NCI-H510A (cell line): ENCODE data around the gene KIAA0825.

Experiments
- DNase-seq: peaks from one replicate; lab custom pipeline; 2025; lab: John Stamatoyannopoulos, UW

The KIAA0825 gene

GRCh38 chr5:94309141-94309540, 309.3 kb downstream of the KIAA0825 start:
- no peak for DNase-seq

- DNase-seq: no peak
Measured at GRCh38 chr5:94308442-94308841, 310.0 kb downstream of the KIAA0825 start.

GRCh38 chr5:94304146-94304545, 314.3 kb downstream of the KIAA0825 start:
- no peak for DNase-seq

- DNase-seq: no peak
Measured at GRCh38 chr5:94288937-94289336, 329.5 kb downstream of the KIAA0825 start.

GRCh38 chr5:94285984-94286383, 332.4 kb downstream of the KIAA0825 start:
- DNase-seq: no peak

GRCh38 chr5:94283093-94283492, 335.3 kb downstream of the KIAA0825 start:
- DNase-seq: no peak

GRCh38 chr5:94281236-94281801, 337.1 kb downstream of the KIAA0825 start:
- DNase-seq: no peak

- DNase-seq: no peak
Measured at GRCh38 chr5:94276751-94277150, 341.7 kb downstream of the KIAA0825 start.

GRCh38 chr5:94276048-94276447, 342.4 kb downstream of the KIAA0825 start:
- no peak for DNase-seq

GRCh38 chr5:94274707-94275106, 343.7 kb downstream of the KIAA0825 start:
- DNase-seq: no peak

GRCh38 chr5:94268226-94268625, 350.2 kb downstream of the KIAA0825 start:
- DNase-seq: no peak

- DNase-seq: no peak
Measured at GRCh38 chr5:94267350-94267899, 351.0 kb downstream of the KIAA0825 start.

GRCh38 chr5:94266170-94266569, 352.2 kb downstream of the KIAA0825 start:
- no peak for DNase-seq

GRCh38 chr5:94263068-94263467, 355.3 kb downstream of the KIAA0825 start:
- no peak for DNase-seq

- no peak for DNase-seq
Measured at GRCh38 chr5:94260096-94260495, 358.3 kb downstream of the KIAA0825 start.

GRCh38 chr5:94254214-94254613, 364.2 kb downstream of the KIAA0825 start:
- DNase-seq: no peak

- no peak for DNase-seq
Measured at GRCh38 chr5:94250985-94251384, 367.4 kb downstream of the KIAA0825 start.

- no peak for DNase-seq
Measured at GRCh38 chr5:94249430-94249829, 369.0 kb downstream of the KIAA0825 start.

- DNase-seq: no peak
Measured at GRCh38 chr5:94248175-94248875, 370.1 kb downstream of the KIAA0825 start.

- no peak for DNase-seq
Measured at GRCh38 chr5:94245608-94246007, 372.8 kb downstream of the KIAA0825 start.

GRCh38 chr5:94244921-94245320, 373.5 kb downstream of the KIAA0825 start:
- DNase-seq: no peak

GRCh38 chr5:94243612-94244011, 374.8 kb downstream of the KIAA0825 start:
- DNase-seq: no peak

- no peak for DNase-seq
Measured at GRCh38 chr5:94240993-94241651, 377.3 kb downstream of the KIAA0825 start.
